Mammary epithelial cell (primary cell): Measurements from ENCODE around the gene CDH13.

Source experiments
- CTCF ChIP-seq, 2 donors: IDR thresholded peaks in 1 of 2; conservative IDR thresholded peaks in 1 of 2; 2 replicates each; pipeline ENCODE4 v1.5.1; 2011 to 2012; ENCODE audit warnings: inconsistent platforms in 2 of 2, low read length in 2 of 2, mild to moderate bottlenecking in 2 of 2, control low read depth in 1 of 2, low read depth in 1 of 2; ENCODE audit not compliant: insufficient read depth in 1 of 2; ENCODE audit errors: extremely low read depth in 1 of 2
- EZH2 ChIP-seq: IDR thresholded peaks from 2 replicates; pipeline ENCODE4 v1.6.1; 2012; ENCODE audit warnings: low read length, inconsistent platforms, borderline replicate concordance

- TF ChIP-seq CTCF (conservative IDR thresholded peaks at IDR 0.05 in 1 of 2, IDR thresholded peaks at IDR 0.05 in 1 of 2; ENCODE audit: extremely low read depth in 1 of 2, insufficient read depth in 1 of 2, low read depth in 1 of 2, low read length in 2 of 2) (no peak), EZH2 (no peak)
These were observed 501.3 kb downstream of the CDH13 start for GRCh38 chr16:83128041-83128440.
